SK-MEL-5 (cell line): ENCODE results near the gene HNRNPH3. TPM values are rescaled to one million over a fixed set of nuclear protein-coding genes. Genes with fewer than 3 reads are reported as not detected.
"Not testable (repeated sequence)": the region's sequence is repeated elsewhere in the genome, so short reads cannot be mapped to it uniquely, and the experiment has no call there.

Experiments used
- DNase-seq: peaks from one replicate; pipeline ENCODE4 v3.0.0-alpha.2; 2016; ENCODE audit warnings: low read depth, low spot score
- in situ Hi-C: cut with HindIII; loops from 2 replicates; pipeline ENCODE4 v1.10.0; 2016; ENCODE audit warnings: low sequenced_read_pairs, high pct_unique_total_duplicates, low pct_unique_long_range_greater_than_20kb
- polyA plus RNA-seq, 2 experiments: library from polyadenylated mRNA; depleted of rRNA; stranded (reverse); fragments of >200 nt; gene quantifications; 2 replicates each; pipeline ENCODE4 v1.2.3, GENCODE V29; 2015
- total RNA-seq: library from RNA; depleted of rRNA; stranded (reverse); fragments of >200 nt; shearing (Covaris generic); gene quantifications from 2 replicates; pipeline ENCODE4 v1.2.3, GENCODE V29; 2014; rRNA removed

The HNRNPH3 gene
- 8.3 and 11.5 TPM in 2 replicates for total RNA-seq
- 143 and 162 TPM in 2 replicates for polyA plus RNA-seq (2015; cell fraction: cytosol; rRNA removed)
- 216 and 249 TPM in 2 replicates for polyA plus RNA-seq (2015; cell fraction: nucleus; rRNA removed)

GRCh38 chr10:68331455-68332258 lies at the start of gene HNRNPH3:
Gene HNRNPH3, plus strand, starts transcription at chr10:68332064. Its CDS starts 5,158 bp downstream, at chr10:68337222.
- in situ Hi-C loops: no loop called here
- DNase-seq: peak; percentile 95

- DNase-seq: no peak
- in situ Hi-C loops: no loop called here
These were observed 47.5 kb upstream of the HNRNPH3 start for GRCh38 chr10:68284062-68285001.

GRCh38 chr10:68288717-68289116 lies 43.1 kb upstream of the HNRNPH3 start:
- in situ Hi-C loops: no loop called here
- DNase-seq: no peak

GRCh38 chr10:68290736-68291135 lies 41.1 kb upstream of the HNRNPH3 start:
- no peak for DNase-seq
- in situ Hi-C loops: no loop called here

GRCh38 chr10:68296843-68297663 lies 34.8 kb upstream of the HNRNPH3 start:
- DNase-seq: no peak
- in situ Hi-C loops: no loop called here

- in situ Hi-C loops: no loop called here
- DNase-seq: no peak
These were observed 30.6 kb upstream of the HNRNPH3 start for GRCh38 chr10:68301301-68301700.

- peak; percentile 70 for DNase-seq
- in situ Hi-C loops: no loop called here
These were observed 29.9 kb upstream of the HNRNPH3 start for GRCh38 chr10:68301790-68302502.

GRCh38 chr10:68302503-68302823 lies 29.4 kb upstream of the HNRNPH3 start:
- in situ Hi-C loops: no loop called here
- DNase-seq: no peak

GRCh38 chr10:68302871-68303270 lies 29.0 kb upstream of the HNRNPH3 start:
- no peak for DNase-seq
- in situ Hi-C loops: no loop called here

GRCh38 chr10:68303849-68304412 lies 27.9 kb upstream of the HNRNPH3 start:
- DNase-seq: no peak
- in situ Hi-C loops: no loop called here

- in situ Hi-C loops: no loop called here
- DNase-seq: no peak
These were observed 26.0 kb upstream of the HNRNPH3 start for GRCh38 chr10:68305854-68306253.

- no peak for DNase-seq
- in situ Hi-C loops: no loop called here
These were observed 21.3 kb upstream of the HNRNPH3 start for GRCh38 chr10:68310531-68310930.

GRCh38 chr10:68314930-68315329 lies 16.9 kb upstream of the HNRNPH3 start:
- in situ Hi-C loops, DNase-seq: not testable (repeated sequence)

GRCh38 chr10:68315582-68315981 lies 16.3 kb upstream of the HNRNPH3 start:
- in situ Hi-C loops: no loop called here
- DNase-seq: no peak

- in situ Hi-C loops: no loop called here
- no peak for DNase-seq
These were observed 13.4 kb upstream of the HNRNPH3 start for GRCh38 chr10:68318331-68319059.

- in situ Hi-C loops, DNase-seq: not testable (repeated sequence)
These were observed 7.5 kb upstream of the HNRNPH3 start for GRCh38 chr10:68324396-68324795.
